ENCODE measurements around the gene TMEM109. TPM values are rescaled to one million over a fixed set of nuclear protein-coding genes. Genes with fewer than 3 reads are reported as not detected.
A peak's percentile ranks its signal among the peaks of the same experiment; 100 is the strongest.

The TMEM109 gene
- polyA plus RNA-seq, 1 experiment: 70.0 TPM

DNA sequence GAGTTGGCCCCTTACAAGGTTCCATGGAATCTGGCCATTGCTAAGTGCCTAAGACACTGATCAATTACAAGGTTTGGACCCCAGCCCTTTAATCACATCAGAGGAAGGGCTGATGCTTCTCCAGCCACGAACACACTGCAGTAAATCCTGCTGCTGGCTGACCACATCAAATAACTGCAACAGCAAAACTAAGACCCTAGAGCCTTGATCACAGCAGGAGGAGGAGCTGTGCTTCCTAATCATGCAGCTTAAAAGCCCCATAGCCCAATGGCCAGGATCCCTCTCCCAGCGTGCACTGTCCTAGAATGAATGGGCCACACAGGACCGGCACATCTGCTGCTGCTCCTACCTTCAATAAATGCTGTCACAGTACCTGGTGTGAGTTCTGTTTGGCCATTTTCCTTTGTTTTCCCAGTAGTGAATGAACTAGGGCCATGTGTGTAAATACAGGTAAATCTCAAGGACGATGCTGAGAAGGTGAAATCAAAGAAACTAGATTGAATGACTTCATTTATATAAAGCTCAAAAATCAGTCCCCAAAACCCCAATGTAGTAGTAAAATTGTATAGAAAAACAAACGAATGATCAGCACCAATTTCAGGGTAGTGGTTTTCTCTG lies 33.9 kb upstream of the TMEM109 start:
- Histone ChIP-seq H3K4me3 (ENCODE audit: low read depth, low read length) (no peak overlapping the region), H3K27me3 (ENCODE audit: control insufficient read depth, insufficient read depth, low read length) (no peaks in the 10 kb centered on the region), H3K36me3 (ENCODE audit: control insufficient read depth, insufficient read depth, low read length) (no peaks in the 10 kb centered on the region)
- ChIA-PET POLR2A (no interaction called here), CTCF (interaction anchor here (1.1 to 28.4 kb wide), 3 partner anchors 16 to 47 kb away, joined by 3 to 716 read pairs (median 4); partner anchors contain the start of gene CCDC86)
- no peak for DNase-seq (ENCODE audit: low read depth)
- TF ChIP-seq, protein P1, sequence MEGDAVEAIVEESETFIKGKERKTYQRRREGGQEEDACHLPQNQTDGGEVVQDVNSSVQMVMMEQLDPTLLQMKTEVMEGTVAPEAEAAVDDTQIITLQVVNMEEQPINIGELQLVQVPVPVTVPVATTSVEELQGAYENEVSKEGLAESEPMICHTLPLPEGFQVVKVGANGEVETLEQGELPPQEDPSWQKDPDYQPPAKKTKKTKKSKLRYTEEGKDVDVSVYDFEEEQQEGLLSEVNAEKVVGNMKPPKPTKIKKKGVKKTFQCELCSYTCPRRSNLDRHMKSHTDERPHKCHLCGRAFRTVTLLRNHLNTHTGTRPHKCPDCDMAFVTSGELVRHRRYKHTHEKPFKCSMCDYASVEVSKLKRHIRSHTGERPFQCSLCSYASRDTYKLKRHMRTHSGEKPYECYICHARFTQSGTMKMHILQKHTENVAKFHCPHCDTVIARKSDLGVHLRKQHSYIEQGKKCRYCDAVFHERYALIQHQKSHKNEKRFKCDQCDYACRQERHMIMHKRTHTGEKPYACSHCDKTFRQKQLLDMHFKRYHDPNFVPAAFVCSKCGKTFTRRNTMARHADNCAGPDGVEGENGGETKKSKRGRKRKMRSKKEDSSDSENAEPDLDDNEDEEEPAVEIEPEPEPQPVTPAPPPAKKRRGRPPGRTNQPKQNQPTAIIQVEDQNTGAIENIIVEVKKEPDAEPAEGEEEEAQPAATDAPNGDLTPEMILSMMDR (IDR thresholded peaks at IDR 0.05; ENCODE audit: insufficient read depth, low read depth, low read length): no peak

DNA sequence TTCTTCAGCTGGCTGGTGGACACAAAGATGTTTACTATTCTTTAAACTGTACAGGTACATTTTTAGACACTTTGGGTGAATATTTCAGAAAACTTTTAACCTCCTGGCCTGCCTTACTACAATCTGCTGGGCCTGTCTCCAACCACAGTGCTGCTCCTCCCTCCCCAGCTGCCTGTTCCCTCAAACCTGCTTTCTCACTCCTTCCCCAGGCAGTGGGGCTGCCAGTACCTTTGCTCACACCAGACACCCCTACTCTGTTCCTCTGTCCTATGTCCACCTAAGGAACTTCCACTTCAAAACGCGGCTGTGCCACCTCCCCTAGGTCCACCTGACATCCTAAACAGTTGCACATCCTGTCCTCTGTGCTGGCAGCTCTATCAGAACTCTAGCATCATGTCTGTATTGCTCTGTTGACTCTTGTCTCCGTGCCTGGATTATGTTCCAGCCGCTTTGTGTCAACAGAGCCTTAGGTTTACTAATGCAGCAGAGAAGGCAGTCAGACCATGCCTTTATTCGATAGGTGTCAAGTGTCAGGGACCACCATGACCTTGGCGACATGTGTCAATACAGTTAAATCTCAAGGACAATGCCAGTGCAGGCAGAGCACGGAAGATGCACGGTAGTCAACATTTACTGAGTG lies 33.2 kb upstream of the TMEM109 start:
- TF ChIP-seq, protein P1 (IDR thresholded peaks at IDR 0.05; ENCODE audit: insufficient read depth, low read depth, low read length): no peak
- CTCF ChIA-PET: interaction anchor here (1.1 to 28.4 kb wide), 3 partner anchors 16 to 48 kb away, joined by 3 to 716 read pairs (median 4); partner anchors contain the start of gene CCDC86
- Histone ChIP-seq H3K27me3 (ENCODE audit: control insufficient read depth, insufficient read depth, low read length) (no peaks in the 10 kb centered on the region), H3K4me3 (ENCODE audit: low read depth, low read length) (no peak overlapping the region), H3K36me3 (ENCODE audit: control insufficient read depth, insufficient read depth, low read length) (no peaks in the 10 kb centered on the region)
- no peak for DNase-seq (ENCODE audit: low read depth)
- POLR2A ChIA-PET: no interaction called here

DNA sequence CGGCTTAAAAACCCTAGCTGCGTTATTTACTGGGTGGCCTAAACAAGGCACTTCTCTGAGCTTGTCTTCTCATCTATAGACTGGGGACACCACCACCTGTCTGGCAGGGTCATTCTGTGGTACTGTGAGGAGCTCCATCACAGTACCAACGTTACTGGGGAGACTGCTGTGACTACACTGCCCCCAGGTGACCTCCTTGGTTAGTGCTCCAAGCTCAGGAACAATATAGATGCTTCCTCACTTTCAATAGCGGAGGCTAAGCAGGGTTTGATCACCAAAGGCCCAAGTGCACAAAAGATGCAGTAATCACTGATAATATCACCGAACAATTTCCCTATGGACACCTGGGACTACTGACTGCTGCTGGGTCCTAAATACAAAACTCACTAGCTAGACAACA lies 26.4 kb upstream of the TMEM109 start:
- no peak for DNase-seq (ENCODE audit: low read depth)
- no peaks in the 10 kb centered on the region for H3K27me3 ChIP-seq (ENCODE audit: control insufficient read depth, insufficient read depth, low read length)
- peaks cover 3% of the 10 kb centered on the region; the same call in 1 of the 2 replicates for H3K36me3 ChIP-seq (ENCODE audit: control insufficient read depth, insufficient read depth, low read length)
- TF ChIP-seq, protein P1 (IDR thresholded peaks at IDR 0.05; ENCODE audit: insufficient read depth, low read depth, low read length): peak; percentile 72
- no peak overlapping the region for H3K4me3 ChIP-seq (ENCODE audit: low read depth, low read length)
- ChIA-PET POLR2A (no interaction called here), CTCF (interaction anchor here (0.6 to 28.4 kb wide), 15 partner anchors 9 to 286 kb away, joined by 3 to 716 read pairs (median 9); partner anchors contain the start of genes CCDC86 and ZP1)

DNA sequence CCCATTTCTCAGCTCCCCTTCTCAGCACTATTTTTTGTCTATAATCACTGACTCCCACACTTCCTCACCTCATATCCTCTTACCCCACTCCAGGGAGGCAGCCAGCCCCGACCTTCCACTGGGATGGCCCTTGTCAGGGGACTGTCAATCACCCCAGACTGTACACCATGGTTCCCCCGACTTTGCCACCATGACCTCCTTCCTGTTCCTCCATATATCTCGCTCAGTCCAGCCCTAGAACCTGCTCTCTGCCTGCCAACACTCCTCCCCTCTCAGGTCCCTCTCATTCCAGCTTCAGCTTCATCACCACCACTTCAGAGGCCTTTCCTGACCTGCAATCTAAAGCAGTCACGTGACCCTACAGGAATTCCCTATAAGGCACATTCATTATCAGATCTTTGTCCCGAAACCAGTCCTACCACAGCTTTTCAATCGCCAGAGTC lies 24.1 kb upstream of the TMEM109 start:
- TF ChIP-seq, protein P1 (IDR thresholded peaks at IDR 0.05; ENCODE audit: insufficient read depth, low read depth, low read length): no peak
- POLR2A ChIA-PET: no interaction called here
- CTCF ChIA-PET: interaction anchor here (0.9 to 28.4 kb wide), 4 partner anchors 10 to 115 kb away, joined by 3 to 716 read pairs (median 30); partner anchors contain the start of gene CCDC86

DNA sequence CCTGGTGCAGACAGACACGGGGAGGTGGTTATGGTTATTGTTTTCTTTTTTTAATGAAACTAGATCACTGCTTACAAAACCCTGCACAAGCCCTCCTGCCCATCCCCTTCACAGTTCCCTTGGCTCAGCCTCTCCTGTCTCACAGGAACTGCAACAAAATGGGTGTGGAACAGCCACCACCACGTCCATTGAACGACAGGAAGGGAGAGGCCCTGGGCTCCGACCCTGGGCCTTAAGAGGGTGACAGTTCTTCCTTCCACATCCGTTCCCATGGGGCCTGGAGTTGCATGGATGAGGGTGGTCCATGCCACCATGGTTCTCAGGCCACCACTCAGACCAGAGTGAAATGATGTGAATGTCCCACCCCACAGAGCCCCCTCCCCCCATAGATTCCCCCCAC lies 23.3 kb upstream of the TMEM109 start:
- Histone ChIP-seq H3K4me3 (ENCODE audit: low read depth, low read length) (no peak overlapping the region), H3K27me3 (ENCODE audit: control insufficient read depth, insufficient read depth, low read length) (no peaks in the 10 kb centered on the region), H3K36me3 (ENCODE audit: control insufficient read depth, insufficient read depth, low read length) (peaks cover 6% of the 10 kb centered on the region)
- TF ChIP-seq, protein P1 (IDR thresholded peaks at IDR 0.05; ENCODE audit: insufficient read depth, low read depth, low read length): no peak
- ChIA-PET POLR2A (no interaction called here), CTCF (interaction anchor here (3.8 to 28.4 kb wide), 2 partner anchors 12 to 58 kb away, joined by 26 to 716 read pairs; partner anchors contain the start of gene CCDC86)
- DNase-seq (ENCODE audit: low read depth): no peak

More for the DNA sequence above, 24.1 kb upstream of the TMEM109 start:
- no peaks in the 10 kb centered on the region for H3K27me3 ChIP-seq (ENCODE audit: control insufficient read depth, insufficient read depth, low read length)
- DNase-seq (ENCODE audit: low read depth): no peak
- no peak overlapping the region for H3K4me3 ChIP-seq (ENCODE audit: low read depth, low read length)
- peaks cover 6% of the 10 kb centered on the region for H3K36me3 ChIP-seq (ENCODE audit: control insufficient read depth, insufficient read depth, low read length)
